ENCODE data around the gene PTGIS.

The PTGIS gene

GRCh38 chr20:49539481-49540231 lies 28.3 kb downstream of the PTGIS start:
- no peaks in the 10 kb centered on the region for H3K79me1 ChIP-seq (ENCODE audit: low read length)
- H3K4me1 ChIP-seq (ENCODE audit: control insufficient read depth, low read depth, low read length): no peaks in the 10 kb centered on the region
- H4K8ac ChIP-seq (ENCODE audit: low read depth, low read length): no peak overlapping the region
- H3K18ac ChIP-seq (ENCODE audit: low read length): no peak overlapping the region
- no peaks in the 10 kb centered on the region for H3K79me2 ChIP-seq (ENCODE audit: control insufficient read depth, insufficient read depth, low read length)
- no peak overlapping the region for H3K4me2 ChIP-seq (ENCODE audit: low read length)
- H4K5ac ChIP-seq (ENCODE audit: low read length): no peak overlapping the region
- no peak overlapping the region for H3K4ac ChIP-seq (ENCODE audit: low read depth, low read length)
- H2AK5ac ChIP-seq (ENCODE audit: low read length): no peak overlapping the region
- no peak overlapping the region for H2BK5ac ChIP-seq (ENCODE audit: low read length)
- no peak overlapping the region for H2BK120ac ChIP-seq (ENCODE audit: low read depth, low read length)
- no peak overlapping the region for H3K27ac ChIP-seq (ENCODE audit: low read depth, low read length)
- no peak overlapping the region for H3K9ac ChIP-seq (ENCODE audit: low read length)
- DNase-seq: no peak
- H2BK15ac ChIP-seq (replicated peaks; ENCODE audit: low read depth): no peak overlapping the region
- no CpG with 5 or more reads among the region's 21 CpGs for WGBS (ENCODE audit: extremely low coverage, insufficient coverage, low lambda C conversion rate)
- H3K23ac ChIP-seq (ENCODE audit: low read length): no peak overlapping the region
- no peak overlapping the region for H3K56ac ChIP-seq (ENCODE audit: low read length)
- H3K36me3 ChIP-seq (ENCODE audit: control insufficient read depth, insufficient read depth, low read length): no peaks in the 10 kb centered on the region
- H3K27me3 ChIP-seq (ENCODE audit: insufficient read depth, low read length, poor library complexity): no peaks in the 10 kb centered on the region
- H3K4me3 ChIP-seq (ENCODE audit: low read length): no peak overlapping the region

- Histone ChIP-seq H3K18ac (ENCODE audit: low read length) (no peak overlapping the region), H3K4me2 (ENCODE audit: low read length) (no peak overlapping the region), H2BK15ac (replicated peaks; ENCODE audit: low read depth) (no peak overlapping the region), H3K9ac (ENCODE audit: low read length) (no peak overlapping the region), H2BK120ac (ENCODE audit: low read depth, low read length) (no peak overlapping the region), H3K4ac (ENCODE audit: low read depth, low read length) (no peak overlapping the region), H3K56ac (ENCODE audit: low read length) (no peak overlapping the region), H2AK5ac (ENCODE audit: low read length) (no peak overlapping the region), H3K27ac (ENCODE audit: low read depth, low read length) (no peak overlapping the region), H4K5ac (ENCODE audit: low read length) (no peak overlapping the region), H3K79me1 (ENCODE audit: low read length) (no peaks in the 10 kb centered on the region), H3K27me3 (ENCODE audit: insufficient read depth, low read length, poor library complexity) (no peaks in the 10 kb centered on the region), H4K8ac (ENCODE audit: low read depth, low read length) (no peak overlapping the region), H3K4me1 (ENCODE audit: control insufficient read depth, low read depth, low read length) (no peaks in the 10 kb centered on the region), H3K36me3 (ENCODE audit: control insufficient read depth, insufficient read depth, low read length) (no peaks in the 10 kb centered on the region), H3K79me2 (ENCODE audit: control insufficient read depth, insufficient read depth, low read length) (no peaks in the 10 kb centered on the region), H2BK5ac (ENCODE audit: low read length) (no peak overlapping the region), H3K4me3 (ENCODE audit: low read length) (no peak overlapping the region), H3K23ac (ENCODE audit: low read length) (no peak overlapping the region)
- no CpG with 5 or more reads among the region's 3 CpGs for WGBS (ENCODE audit: extremely low coverage, insufficient coverage, low lambda C conversion rate)
- DNase-seq: no peak
Measured at GRCh38 chr20:49538950-49539349, 29.0 kb downstream of the PTGIS start.

- Histone ChIP-seq H3K4me1 (ENCODE audit: control insufficient read depth, low read depth, low read length) (no peaks in the 10 kb centered on the region), H2BK5ac (ENCODE audit: low read length) (no peak overlapping the region), H3K4me3 (ENCODE audit: low read length) (no peak overlapping the region), H3K36me3 (ENCODE audit: control insufficient read depth, insufficient read depth, low read length) (no peaks in the 10 kb centered on the region), H3K9ac (ENCODE audit: low read length) (no peak overlapping the region), H2BK15ac (replicated peaks; ENCODE audit: low read depth) (no peak overlapping the region), H2BK120ac (ENCODE audit: low read depth, low read length) (no peak overlapping the region), H3K4me2 (ENCODE audit: low read length) (no peak overlapping the region), H3K23ac (ENCODE audit: low read length) (no peak overlapping the region), H4K5ac (ENCODE audit: low read length) (no peak overlapping the region), H3K18ac (ENCODE audit: low read length) (no peak overlapping the region), H3K4ac (ENCODE audit: low read depth, low read length) (no peak overlapping the region), H2AK5ac (ENCODE audit: low read length) (no peak overlapping the region), H3K79me1 (ENCODE audit: low read length) (no peaks in the 10 kb centered on the region), H3K27me3 (ENCODE audit: insufficient read depth, low read length, poor library complexity) (no peaks in the 10 kb centered on the region), H3K27ac (ENCODE audit: low read depth, low read length) (no peak overlapping the region), H3K56ac (ENCODE audit: low read length) (no peak overlapping the region), H3K79me2 (ENCODE audit: control insufficient read depth, insufficient read depth, low read length) (no peaks in the 10 kb centered on the region), H4K8ac (ENCODE audit: low read depth, low read length) (no peak overlapping the region)
- peak; percentile 78 for DNase-seq
- WGBS (ENCODE audit: extremely low coverage, insufficient coverage, low lambda C conversion rate): no CpG with 5 or more reads among the region's 3 CpGs
Measured at GRCh38 chr20:49534255-49534712, 33.7 kb downstream of the PTGIS start.

- Histone ChIP-seq H4K5ac (ENCODE audit: low read length) (no peak overlapping the region), H3K79me2 (ENCODE audit: control insufficient read depth, insufficient read depth, low read length) (no peaks in the 10 kb centered on the region), H2BK120ac (ENCODE audit: low read depth, low read length) (no peak overlapping the region), H3K4ac (ENCODE audit: low read depth, low read length) (no peak overlapping the region), H2AK5ac (ENCODE audit: low read length) (no peak overlapping the region), H3K18ac (ENCODE audit: low read length) (no peak overlapping the region), H3K79me1 (ENCODE audit: low read length) (no peaks in the 10 kb centered on the region), H3K4me2 (ENCODE audit: low read length) (no peak overlapping the region), H3K36me3 (ENCODE audit: control insufficient read depth, insufficient read depth, low read length) (no peaks in the 10 kb centered on the region), H3K4me3 (ENCODE audit: low read length) (no peak overlapping the region), H3K9ac (ENCODE audit: low read length) (no peak overlapping the region), H3K4me1 (ENCODE audit: control insufficient read depth, low read depth, low read length) (no peaks in the 10 kb centered on the region), H2BK5ac (ENCODE audit: low read length) (no peak overlapping the region), H3K27ac (ENCODE audit: low read depth, low read length) (no peak overlapping the region), H4K8ac (ENCODE audit: low read depth, low read length) (no peak overlapping the region), H2BK15ac (replicated peaks; ENCODE audit: low read depth) (no peak overlapping the region), H3K23ac (ENCODE audit: low read length) (no peak overlapping the region), H3K56ac (ENCODE audit: low read length) (no peak overlapping the region), H3K27me3 (ENCODE audit: insufficient read depth, low read length, poor library complexity) (no peaks in the 10 kb centered on the region)
- no CpG with 5 or more reads among the region's 6 CpGs for WGBS (ENCODE audit: extremely low coverage, insufficient coverage, low lambda C conversion rate)
- no peak for DNase-seq
Measured at GRCh38 chr20:49532285-49532946, 35.5 kb downstream of the PTGIS start.

- no peak overlapping the region for H2BK120ac ChIP-seq (ENCODE audit: low read depth, low read length)
- no peak overlapping the region for H2BK15ac ChIP-seq (replicated peaks; ENCODE audit: low read depth)
- H2BK5ac ChIP-seq (ENCODE audit: low read length): no peak overlapping the region
- H3K27ac ChIP-seq (ENCODE audit: low read depth, low read length): no peak overlapping the region
- H3K36me3 ChIP-seq (ENCODE audit: control insufficient read depth, insufficient read depth, low read length): peaks cover 2% of the 10 kb centered on the region
- no peak overlapping the region for H3K4me3 ChIP-seq (ENCODE audit: low read length)
- no peaks in the 10 kb centered on the region for H3K79me2 ChIP-seq (ENCODE audit: control insufficient read depth, insufficient read depth, low read length)
- H3K9ac ChIP-seq (ENCODE audit: low read length): no peak overlapping the region
- no peak overlapping the region for H3K4ac ChIP-seq (ENCODE audit: low read depth, low read length)
- no CpG with 5 or more reads among the region's 5 CpGs for WGBS (ENCODE audit: extremely low coverage, insufficient coverage, low lambda C conversion rate)
- H3K4me2 ChIP-seq (ENCODE audit: low read length): no peak overlapping the region
- no peaks in the 10 kb centered on the region for H3K4me1 ChIP-seq (ENCODE audit: control insufficient read depth, low read depth, low read length)
- DNase-seq: no peak
- no peak overlapping the region for H4K5ac ChIP-seq (ENCODE audit: low read length)
- H3K56ac ChIP-seq (ENCODE audit: low read length): no peak overlapping the region
- H3K79me1 ChIP-seq (ENCODE audit: low read length): no peaks in the 10 kb centered on the region
- no peak overlapping the region for H3K23ac ChIP-seq (ENCODE audit: low read length)
- no peak overlapping the region for H3K18ac ChIP-seq (ENCODE audit: low read length)
- H3K27me3 ChIP-seq (ENCODE audit: insufficient read depth, low read length, poor library complexity): no peaks in the 10 kb centered on the region
- no peak overlapping the region for H4K8ac ChIP-seq (ENCODE audit: low read depth, low read length)
- H2AK5ac ChIP-seq (ENCODE audit: low read length): no peak overlapping the region
Measured at GRCh38 chr20:49529470-49529869, 38.5 kb downstream of the PTGIS start.

Data from mesendoderm (in vitro differentiated cells).